ENCODE measurements around the gene BET1L.

GRCh38 chr11:218815-219593 is 11.8 kb upstream of the BET1L start:
- TF ChIP-seq CTCF (IDR thresholded peaks at IDR 0.05) (no peak), EZH2 (IDR thresholded peaks at IDR 0.05) (no peak), EZH2phosphoT487 (IDR thresholded peaks at IDR 0.05) (no peak)

Measured in neural progenitor cell (in vitro differentiated cells).